Fibroblast of villous mesenchyme (primary cell): ENCODE measurements around the gene LRTM1. TPM values are rescaled to one million over a fixed set of nuclear protein-coding genes. Genes with fewer than 3 reads are reported as not detected.

Experiments
- DNase-seq: peaks from one replicate; pipeline ENCODE4 v3.0.0-alpha.2; 2010; ENCODE audit warnings: low read depth
- H3K4me3 ChIP-seq: 2 replicates; pipeline ENCODE4 v1.5.1; 2011; ENCODE audit warnings: low read depth, mild to moderate bottlenecking, low read length
- total RNA-seq: library from RNA; depleted of rRNA; stranded (reverse); fragments of >200 nt; gene quantifications from 2 replicates; pipeline ENCODE4 v1.2.3, GENCODE V29; 2012
- TF ChIP-seq, protein P1 (sequence below): IDR thresholded peaks from 2 replicates; pipeline ENCODE4 v1.5.1; 2012; ENCODE audit warnings: low read depth, mild to moderate bottlenecking, low read length; ENCODE audit not compliant: insufficient read depth

Gene LRTM1
- total RNA-seq, 1 donor, result not detected

DNA sequence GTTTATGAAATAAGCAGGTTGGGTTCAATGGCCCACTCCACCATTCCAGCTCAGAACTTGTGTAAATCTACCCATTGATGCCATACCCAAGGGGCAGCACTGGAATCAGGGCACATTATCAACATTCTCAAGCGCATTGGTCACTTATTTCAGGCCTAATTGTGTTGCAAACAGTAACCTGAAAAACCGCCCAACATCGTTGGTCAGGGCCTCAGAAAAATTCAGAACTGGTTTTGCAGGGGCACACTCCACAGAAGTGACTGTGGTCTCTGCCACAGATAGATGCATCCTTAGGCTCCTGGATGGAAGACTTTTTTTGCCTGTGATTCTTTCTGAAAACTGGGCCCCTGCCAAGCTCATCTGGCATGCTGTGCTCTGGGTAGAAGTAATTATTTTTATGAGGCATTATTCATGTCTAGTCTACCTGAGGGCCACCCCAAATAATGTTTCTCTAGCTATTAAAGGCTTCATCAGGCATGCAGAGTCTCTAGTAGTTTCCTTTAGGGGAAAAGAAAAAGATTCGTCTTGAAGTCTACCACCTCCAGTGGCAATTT, 21.7 kb upstream of the LRTM1 start:
- TF ChIP-seq, protein P1, sequence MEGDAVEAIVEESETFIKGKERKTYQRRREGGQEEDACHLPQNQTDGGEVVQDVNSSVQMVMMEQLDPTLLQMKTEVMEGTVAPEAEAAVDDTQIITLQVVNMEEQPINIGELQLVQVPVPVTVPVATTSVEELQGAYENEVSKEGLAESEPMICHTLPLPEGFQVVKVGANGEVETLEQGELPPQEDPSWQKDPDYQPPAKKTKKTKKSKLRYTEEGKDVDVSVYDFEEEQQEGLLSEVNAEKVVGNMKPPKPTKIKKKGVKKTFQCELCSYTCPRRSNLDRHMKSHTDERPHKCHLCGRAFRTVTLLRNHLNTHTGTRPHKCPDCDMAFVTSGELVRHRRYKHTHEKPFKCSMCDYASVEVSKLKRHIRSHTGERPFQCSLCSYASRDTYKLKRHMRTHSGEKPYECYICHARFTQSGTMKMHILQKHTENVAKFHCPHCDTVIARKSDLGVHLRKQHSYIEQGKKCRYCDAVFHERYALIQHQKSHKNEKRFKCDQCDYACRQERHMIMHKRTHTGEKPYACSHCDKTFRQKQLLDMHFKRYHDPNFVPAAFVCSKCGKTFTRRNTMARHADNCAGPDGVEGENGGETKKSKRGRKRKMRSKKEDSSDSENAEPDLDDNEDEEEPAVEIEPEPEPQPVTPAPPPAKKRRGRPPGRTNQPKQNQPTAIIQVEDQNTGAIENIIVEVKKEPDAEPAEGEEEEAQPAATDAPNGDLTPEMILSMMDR, result no peak
- no peak overlapping the region for H3K4me3 ChIP-seq
- no peak for DNase-seq

DNA sequence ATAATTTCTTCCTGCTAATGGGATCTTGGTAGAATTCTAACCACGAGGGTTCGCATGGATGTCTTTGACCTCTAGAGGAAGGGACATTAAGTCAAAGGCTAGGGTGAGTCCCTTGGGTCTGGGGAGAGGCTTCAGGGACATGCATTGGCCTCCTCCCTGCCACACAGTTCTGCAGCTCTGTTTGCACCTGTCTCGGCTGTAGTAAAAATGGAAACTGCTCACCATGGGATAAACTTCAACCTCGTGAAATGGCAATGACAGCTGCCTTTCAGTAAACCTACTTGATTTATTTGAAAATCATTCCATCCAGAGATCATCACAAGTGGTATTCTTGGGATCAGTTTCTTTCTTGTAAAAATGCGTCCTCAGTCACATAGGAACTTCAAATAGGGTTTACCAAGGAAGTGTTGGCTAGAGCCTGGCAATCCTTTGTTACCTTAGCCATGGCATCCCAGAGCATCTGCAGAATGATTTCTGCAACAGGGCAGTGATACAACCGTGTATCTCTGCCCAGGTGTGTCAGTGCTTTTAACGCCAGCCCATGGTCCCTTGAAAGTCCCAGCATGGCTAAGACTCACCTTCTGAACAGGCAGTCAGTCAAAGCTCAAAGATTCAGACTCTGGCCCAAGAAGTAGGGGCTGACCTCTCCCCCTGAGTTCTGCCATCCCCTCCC, 14.0 kb upstream of the LRTM1 start:
- no peak overlapping the region for H3K4me3 ChIP-seq
- DNase-seq, result no peak
- TF ChIP-seq, protein P1, result no peak

DNA sequence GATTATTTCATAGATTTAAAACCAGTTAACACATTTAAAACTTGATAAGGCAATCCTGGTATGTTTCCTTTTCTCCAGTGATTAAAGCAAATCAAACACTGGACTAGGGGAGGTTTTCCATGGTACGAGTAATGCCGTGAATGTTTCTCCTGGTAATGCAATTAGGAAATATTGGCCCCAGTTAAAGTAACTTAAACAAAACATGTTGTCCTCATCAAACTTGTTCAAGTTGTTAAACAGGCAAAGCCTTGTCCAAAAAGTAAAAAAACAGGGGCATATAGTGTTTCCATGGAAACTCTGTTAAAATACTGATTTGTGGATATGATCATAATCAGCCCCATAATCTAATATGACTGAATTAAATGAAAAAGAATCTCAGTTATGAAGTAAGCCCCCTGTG, 13.1 kb upstream of the LRTM1 start:
- DNase-seq, result no peak
- TF ChIP-seq, protein P1, result no peak
- H3K4me3 ChIP-seq, result no peak overlapping the region

DNA sequence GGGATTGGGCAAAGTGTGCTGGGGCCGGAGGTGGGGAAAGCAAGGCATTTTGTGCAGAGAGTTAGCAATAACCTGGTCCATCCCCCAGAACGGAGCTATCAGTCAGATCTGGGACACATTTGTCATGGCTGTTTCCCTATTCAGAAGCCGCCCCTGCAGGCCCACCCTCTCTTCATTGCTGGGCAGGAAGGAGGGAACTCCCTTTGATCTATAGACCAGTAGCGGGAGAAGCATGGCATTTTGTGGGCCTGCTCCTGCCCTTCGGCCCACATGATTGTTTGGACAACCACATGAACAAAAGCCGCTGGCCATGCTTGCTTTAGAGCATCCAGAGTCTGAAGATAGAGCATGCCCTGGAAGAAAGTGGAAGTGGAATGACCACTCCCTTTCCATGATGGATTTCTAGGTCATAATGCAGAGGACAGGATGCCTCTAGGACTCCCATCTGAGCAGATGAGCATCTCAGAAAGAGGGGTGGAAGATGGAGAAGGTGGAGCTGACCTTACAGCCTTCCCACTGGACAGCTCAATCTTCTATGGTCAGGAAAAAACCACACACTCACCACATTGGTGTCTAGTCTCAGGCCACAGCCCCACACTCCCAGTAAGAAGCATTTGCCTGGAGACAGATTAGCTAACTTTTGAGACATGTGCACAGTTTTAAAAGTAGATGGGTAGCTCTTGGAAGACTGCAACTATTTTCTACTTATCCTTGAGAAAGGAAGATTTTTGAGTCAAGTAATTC, 11.9 kb upstream of the LRTM1 start:
- TF ChIP-seq, protein P1, result no peak
- no peak for DNase-seq
- H3K4me3 ChIP-seq, result no peak overlapping the region

DNA sequence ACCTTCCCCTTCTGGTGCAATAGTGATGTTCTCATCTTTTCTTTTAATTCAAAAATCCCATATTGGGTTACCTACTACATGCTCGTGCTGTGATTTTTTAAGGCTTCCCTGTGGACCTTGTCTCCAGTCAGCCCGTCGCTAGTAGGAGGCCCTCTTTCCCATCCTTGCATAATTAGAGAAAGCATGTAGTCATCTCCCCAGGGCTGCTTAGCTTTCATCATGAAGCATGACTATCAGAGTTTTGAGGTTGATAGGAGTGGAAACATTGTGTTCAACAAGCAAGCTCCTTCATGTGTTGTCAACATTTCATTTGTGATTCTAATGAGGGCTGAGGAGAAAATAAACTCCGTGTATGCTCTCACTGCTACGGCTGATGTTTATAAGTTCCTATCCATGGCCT, 8.7 kb upstream of the LRTM1 start:
- TF ChIP-seq, protein P1, result no peak
- no peak overlapping the region for H3K4me3 ChIP-seq
- DNase-seq, result no peak

DNA sequence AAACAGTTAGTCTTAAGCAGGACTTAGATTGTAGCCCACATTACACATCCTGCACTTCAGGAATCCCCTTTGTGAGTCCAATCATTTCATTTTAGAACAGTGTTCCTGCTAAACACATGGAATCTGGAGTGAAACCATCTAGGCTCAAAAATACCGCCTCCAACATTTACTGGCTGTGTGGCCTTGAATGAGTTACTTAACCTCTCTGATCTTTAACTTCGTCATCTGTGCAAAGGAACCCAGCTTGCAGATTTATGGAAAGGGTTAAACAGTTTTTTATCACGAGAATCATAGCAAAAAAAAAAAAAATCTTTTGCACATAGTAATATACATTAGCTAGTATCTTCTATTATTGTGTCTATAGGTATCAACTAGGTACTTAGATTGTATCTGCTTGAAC, 8.0 kb upstream of the LRTM1 start:
- no peak for DNase-seq
- TF ChIP-seq, protein P1, result no peak

More for the DNA sequence above, 8.0 kb upstream of the LRTM1 start:
- H3K4me3 ChIP-seq, result no peak overlapping the region
